T-helper 22 cell (primary cell): ENCODE data around the gene OR52B4.
"Not testable (repeated sequence)": the region's sequence is repeated elsewhere in the genome, so short reads cannot be mapped to it uniquely, and the experiment has no call there.

ENCODE experiments used
- DNase-seq: peaks from one replicate; pipeline ENCODE4 v3.0.0-alpha.2; 2020; ENCODE audit warnings: low read depth

Gene OR52B4

DNA sequence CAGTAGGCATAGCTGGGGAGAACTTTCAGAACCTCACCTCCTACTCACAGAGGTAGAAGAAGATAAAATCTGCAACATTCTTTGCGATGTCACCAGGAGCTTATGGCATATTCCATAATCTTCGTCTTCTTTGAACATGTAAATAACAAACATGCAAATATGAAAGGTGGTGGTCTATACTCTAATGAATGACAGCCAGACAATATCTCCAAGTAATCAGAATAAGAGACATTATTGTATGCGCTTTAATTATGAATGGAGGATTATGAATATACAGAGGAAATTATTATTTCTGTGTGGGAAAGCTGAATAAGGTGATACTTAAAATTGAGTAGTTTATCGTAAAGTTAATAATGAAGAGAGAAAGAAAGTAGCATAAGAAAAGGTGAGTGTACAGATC lies at the start of gene OR52B4:
TSS of gene OR52B4 (minus strand) at position 101 of the 400 bp plus-strand sequence. CDS start at position 10, 91 bp downstream.
- no peak for DNase-seq

DNA sequence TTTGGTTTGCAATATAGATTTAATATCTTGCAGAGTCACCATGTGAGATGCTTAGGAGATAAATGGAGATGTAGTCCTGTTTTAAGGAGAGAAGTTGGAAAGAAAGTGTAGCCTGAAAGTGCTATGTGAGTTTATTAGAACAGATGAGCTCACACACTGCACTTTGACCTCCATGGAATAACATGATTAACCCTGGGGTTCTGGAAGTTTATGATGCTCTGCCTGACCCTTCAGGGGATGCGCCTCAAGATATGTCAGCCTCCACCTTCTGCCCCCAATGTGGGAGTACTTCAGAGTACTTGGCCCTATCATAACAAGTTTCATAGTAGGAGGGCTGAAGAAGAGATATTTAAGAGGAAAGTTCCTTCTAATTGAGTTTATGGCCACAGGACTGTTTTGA lies 48.6 kb upstream of the OR52B4 start:
- DNase-seq = no peak

DNA sequence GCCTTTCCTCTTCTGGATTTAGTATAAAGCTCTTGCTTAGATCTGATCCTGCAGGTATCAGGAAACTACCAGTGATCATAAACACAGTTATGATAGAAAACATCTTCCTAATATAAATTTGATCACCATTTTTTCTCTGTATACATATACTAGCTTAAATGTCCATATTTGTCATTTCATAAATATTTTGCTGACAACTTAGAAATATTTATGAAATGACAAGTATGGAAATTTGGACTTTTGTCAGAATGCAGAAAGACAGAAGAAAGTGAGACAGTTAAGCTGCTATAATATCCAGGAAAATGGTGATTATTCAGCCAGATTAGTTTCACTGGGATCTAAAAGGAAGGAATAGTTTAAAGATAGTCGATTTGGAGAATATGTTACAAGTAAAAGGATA lies 48.1 kb upstream of the OR52B4 start:
- no peak for DNase-seq

DNA sequence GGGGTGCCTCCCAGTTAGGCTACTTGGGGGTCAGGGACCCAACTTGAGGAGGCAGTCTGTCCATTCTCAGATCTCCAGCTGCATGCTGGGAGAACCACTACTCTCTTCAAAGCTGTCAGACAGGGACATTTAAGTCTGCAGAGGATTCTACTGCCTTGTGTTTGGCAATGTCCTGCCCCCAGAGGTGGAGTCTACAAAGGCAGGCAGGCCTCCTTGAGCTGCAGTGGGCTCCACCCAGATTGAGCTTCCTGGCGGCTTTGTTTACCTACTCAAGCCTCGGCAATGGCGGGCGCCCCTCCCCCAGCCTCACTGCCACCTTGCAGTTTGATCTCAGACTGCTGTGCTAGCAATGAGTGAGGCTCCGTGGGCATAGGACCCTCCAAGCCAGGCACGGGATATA lies 38.0 kb upstream of the OR52B4 start:
- DNase-seq = not testable (repeated sequence)

DNA sequence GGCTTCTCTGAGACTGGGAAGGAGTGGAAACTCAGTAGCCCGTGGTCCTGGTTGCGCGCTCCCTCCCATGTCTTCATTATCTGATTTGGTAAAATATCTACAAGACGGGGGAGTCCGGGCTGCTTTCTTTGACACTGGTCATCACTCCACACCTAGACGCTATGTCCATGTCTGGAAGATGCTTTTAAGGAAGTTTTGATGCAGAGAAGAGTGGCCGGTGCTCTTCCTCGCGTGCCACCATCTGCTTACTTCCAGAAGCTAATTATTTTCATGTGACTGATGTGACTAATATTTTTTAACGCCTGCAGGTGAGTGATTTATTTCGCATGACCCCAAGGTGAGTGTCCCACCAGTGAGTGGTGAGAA lies 25.7 kb upstream of the OR52B4 start:
- DNase-seq = no peak

DNA sequence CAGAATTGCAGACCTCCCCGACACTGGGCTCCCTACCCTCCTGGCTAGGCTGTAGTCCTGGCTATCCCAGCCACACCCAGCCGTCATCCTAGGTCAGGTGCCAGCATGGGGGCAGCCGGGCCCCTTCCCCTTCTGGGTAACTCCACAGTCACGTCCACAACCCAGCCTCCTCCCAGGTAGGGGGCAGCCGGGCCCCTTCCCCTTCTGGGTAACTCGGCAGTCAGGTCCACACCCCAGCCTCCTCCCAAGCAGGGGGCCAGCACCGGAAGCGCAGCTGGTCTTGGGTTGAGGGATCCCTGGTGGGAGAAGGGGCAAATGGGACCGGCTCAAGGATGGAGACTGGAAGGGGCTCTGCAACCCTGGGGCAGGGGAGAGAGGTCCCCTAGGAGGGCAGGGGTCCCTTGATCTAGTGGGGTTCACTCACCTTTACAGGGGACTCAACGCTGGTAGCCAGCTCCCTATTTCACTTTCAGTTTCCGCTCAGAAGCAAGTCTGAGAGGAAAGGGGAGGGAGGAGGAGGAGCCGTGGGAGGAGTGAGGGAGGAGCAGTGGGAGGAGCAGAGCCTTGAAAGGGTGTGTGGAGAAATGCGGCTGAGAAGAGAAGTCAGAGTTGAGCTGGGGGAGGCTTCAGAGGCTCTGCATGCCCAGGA lies 25.1 kb upstream of the OR52B4 start, which contains the start of gene TRIM21:
TSS of gene TRIM21 (minus strand) at position 494 of the 649 bp plus-strand sequence. CDS start 3,293 bp downstream, outside the sequence.
- peak; percentile 70 for DNase-seq

DNA sequence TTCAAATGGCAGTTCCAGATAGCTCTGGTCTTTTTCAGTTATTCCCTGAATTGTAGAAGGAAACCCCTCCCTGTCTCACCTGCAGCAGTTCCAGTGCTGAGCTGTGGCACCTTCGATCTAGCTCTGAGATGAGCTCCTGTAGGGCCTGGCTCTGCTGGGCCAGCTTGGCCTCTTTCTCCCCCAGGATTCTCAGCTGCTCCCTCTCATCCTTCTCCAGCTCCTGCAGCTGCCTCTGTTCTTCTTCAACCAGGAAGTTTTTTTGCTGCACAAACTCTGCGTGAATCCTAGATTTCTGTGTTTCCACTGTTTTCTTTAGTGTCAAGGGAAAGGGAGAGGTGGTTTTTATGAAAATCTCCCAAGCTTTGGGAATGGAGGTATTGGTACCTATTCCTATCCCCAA lies 20.0 kb upstream of the OR52B4 start:
- no peak for DNase-seq

DNA sequence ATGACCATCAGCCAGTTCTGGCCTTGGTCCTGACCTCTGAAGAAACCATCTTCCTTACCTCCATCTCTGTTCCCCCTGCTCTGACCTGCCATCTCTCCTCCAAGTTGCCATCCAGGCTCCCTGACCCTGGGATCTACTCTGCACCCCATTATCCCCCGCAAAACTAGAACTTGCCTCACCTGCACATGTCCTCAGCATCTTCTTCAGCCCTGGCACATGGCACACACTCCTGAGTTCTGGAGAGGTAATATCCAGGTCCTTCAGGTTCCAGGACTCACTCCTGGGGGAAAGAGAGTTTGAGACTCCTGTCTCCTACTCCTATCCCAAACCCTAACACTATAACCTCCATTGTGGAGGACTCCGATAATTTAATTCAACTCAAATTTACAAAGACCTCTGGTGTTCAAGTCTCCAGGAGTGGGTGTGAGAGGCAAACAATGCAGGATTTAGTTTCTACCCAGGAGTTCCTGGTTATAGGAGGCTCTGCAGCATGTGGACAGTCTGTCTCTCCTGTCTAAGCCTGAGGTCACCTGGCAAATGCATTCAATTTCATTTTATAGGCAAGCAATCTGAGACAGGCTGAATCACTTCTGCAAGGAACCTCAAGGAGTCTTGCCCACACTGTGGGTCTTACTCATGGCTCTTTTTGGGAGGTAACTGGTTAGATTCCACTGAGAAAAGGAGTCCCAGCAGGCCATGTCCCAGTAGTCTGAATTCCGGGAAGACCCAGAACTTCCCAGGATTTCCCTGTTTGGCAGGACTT lies 18.0 kb upstream of the OR52B4 start:
- DNase-seq = no peak

DNA sequence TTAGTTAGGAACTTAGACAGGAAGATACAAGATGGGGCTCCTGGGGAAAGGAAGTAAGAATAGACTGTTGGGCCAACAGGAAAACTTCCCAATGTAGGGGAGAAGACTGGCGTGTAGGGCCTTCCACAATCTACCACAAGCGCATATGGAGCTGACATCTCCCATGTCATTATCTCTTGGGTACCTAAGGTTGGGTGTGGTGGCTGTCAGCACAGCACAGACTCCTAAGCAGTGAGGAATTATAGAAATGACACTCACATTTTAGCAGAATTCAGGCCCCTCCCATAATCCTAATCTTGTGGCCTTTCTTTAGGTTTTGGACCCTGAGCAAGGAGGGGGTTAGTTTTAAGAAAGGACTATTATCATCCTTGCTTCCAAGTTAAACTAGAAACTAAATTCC lies 13.7 kb upstream of the OR52B4 start:
- DNase-seq = no peak

DNA sequence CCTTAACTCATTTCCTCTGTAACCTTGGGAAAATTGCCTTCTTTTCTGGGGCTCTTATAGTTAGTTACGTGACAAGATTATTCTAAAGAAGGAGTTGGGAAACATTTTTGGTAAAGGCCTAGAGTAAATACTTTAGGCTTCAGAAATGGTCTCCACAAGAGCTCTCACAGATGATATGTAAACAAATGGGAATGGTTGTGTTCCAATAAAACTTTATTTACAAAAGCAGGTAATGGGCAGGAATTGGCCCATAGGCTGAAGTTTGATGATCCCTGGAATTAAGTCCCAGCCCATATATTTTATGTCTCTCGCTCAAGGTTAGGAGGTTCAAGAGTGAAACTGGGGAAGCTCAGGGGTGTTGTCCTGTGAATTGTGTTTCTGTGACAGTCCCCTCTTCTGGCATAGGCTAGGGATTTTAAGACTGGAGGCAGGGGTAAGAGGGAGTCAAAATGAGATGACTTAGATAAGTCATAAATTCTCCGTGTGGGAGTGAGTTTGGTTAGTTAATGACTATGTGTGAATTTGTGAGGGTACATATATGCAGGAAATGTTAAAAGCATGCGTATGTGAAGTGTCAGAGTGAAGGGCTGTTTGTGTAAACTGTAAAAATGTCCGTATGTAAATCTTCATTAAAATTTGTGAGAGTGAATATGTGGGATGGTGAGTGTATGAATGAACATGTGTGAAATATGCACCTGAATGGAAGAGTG lies 7.4 kb upstream of the OR52B4 start:
- DNase-seq = no peak

DNA sequence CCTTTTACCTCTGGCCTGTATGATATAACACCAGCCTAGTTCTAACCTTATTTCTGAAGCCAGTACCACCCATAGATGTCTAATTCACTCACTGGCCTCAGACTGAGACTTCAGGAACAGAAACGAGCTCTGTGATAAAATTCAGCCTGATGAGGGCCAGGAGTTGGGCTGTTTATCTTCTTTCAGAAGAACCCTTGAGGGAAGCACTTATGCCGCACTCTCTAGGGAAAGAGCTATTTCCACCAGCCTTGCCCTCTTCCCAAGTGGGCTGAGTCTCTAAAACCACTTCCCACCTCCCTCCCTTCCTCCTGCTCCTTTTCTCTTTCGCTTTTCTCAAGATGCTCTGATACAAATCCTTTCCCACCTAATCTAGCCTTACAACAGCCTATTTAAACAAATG lies 2.0 kb upstream of the OR52B4 start:
- DNase-seq = no peak

DNA sequence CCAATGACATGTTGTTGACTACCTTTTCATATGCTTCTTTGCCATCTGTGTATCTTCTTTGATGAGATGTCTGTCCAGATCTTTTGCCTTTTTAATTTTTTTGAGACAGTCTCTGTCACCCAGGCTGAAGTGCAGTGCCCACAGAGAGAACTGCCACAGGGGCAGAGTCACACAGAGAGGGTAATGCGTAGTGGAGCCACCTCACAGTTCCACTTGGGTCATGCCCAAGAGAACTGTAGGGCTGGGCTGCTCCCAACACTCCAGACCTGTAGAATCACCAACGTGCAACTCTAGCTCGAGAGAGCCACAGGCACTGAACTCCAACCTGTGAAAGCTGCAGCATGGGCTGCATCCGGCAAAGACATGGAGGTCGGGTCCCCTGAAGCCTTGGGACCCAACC lies 20.0 kb downstream of the OR52B4 start:
- not testable (repeated sequence) for DNase-seq

DNA sequence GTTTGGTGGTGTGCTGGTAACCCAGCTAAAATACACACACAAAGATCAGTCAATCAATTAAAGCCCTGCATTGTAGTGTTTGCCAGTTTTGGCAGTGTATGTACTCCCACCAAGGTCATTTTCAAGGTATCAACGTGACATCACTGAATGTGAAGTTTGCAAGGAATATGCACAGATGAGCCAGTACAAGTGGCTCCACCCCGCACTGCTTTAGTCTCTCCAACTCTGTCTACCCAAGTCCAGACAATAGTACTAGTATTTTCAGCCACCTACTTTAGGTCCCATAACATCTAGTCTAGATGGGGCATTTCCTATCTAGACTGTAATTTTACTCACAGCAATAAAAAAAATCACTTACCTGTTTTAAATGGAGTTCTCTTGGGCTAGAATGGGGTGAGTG lies 22.8 kb downstream of the OR52B4 start:
- not testable (repeated sequence) for DNase-seq

DNA sequence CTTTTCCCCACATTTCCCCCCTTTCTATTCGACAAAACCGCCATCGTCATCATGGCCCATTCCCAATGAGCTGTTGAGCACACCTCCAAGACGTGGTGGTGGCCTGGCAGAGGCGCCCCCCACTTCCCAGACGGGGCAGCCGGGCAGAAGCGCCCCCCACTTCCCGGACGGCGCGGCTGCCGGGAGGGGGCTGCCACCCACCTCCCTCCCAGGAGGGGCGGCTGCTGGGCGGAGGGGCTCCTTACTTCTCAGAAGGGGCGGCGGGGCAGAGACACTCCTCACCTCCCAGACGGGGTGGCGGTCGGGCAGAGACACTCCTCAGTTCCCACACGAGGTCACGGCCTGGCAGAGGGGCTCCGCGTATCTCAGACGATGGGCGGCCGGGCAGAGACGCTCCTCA lies 33.8 kb downstream of the OR52B4 start:
- DNase-seq = not testable (repeated sequence)
